GM19395 (cell line): ENCODE measurements around the gene SHISA9.

Source experiments
- ATAC-seq: cut with Tn5 transposase; IDR thresholded peaks from one replicate; pipeline ENCODE4 v1.9.1; 2021; ENCODE audit warnings: mild to moderate bottlenecking, moderate library complexity; ENCODE audit not compliant: unreplicated experiment

The SHISA9 gene

DNA sequence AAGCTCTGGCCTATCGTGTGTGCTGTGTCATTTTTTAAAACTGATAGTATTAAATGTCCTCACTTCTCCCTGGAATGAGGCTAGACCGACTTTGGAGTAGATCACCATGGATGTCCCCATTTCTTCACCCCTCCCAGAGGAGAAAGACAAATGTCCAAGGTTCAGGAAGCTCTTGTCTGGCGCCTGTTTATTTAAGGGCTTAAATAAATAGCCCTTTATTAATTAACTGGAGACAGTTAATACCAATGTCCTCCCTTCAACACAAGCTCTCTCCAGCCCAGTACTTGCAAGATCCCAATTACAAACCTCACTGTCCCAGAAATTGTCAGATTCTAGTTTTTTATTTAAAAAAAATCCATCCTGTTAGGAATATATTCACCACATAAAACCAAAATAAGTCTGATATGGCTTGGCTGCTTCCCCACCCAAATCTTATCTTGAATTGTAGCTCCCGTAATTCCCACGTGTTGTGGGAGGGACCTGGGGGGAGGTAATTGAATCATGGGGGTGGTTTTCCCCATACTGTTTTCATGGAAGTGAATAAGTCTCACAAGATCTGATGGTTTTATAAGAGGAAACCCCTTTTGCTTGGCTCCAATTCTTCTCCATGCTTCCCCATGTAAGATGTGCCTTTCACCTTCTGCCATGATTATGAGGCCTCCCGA is 344.4 kb downstream of the SHISA9 start:
- no peak for ATAC-seq

DNA sequence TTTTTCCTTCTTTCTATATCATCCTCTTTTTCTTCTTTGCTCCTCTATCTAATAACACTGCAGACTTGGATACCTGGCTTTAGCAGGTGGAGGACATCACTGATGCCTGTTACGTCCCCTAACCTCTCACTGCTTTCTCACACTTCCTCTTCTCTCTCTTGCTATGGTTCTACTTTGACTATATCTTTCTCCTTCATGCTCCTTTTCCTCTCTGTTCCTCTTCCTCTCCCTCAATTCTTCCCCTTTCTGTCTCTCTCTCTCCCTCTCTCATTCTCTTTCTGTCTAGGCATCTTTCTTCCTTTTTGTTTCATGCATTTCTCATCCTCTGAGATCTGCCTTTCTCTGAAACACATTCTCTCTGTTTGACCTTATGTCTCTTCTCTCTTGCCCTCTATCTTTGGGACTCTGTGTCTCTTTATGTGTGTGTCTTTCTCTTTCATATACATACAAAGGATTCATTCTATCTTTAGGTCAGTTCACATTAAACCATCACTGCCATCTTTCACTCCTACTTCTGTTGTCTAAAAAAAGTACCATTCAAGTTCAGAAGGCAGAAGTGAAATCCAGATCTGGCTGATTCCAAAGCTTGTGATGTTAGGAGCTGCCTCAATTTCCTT is 353.7 kb downstream of the SHISA9 start:
- ATAC-seq: no peak

DNA sequence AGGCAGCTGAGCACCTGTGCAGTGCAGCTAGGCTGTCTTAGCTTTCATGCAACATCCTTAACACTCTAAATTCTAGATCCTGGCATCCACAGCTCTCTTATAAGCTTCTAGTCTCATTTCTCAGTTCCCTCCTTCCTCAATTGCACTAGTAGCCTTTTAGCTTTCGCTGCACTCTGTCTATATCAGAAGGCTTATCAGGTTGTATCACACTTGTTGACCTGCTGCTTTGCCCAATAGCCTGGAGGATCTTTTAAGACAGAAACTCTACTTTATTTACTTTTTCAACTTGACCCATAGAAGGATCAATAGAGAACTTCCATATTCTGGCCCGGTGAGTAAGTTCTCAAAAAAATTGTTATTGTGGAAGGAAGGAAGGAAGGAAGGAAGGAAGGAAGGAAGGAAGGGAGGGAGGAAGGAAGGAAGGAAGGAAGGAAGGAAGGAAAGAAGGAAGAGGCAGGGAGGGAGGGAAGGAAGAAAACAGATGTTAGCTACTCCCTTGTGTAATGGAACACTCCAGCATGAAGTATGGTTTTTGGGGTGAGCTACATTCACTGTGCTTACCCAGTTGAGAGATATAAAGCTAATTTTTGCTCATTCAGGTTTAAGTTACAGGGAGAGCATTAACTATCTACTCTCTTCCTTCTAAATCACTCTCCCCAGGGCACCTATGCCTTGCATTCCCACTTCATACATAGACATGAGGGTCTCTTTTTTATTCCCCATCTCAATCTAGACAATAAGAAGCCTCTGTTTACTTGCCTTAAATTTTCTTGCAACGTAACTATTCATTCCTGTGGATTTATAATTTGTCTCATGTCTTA is 361.1 kb downstream of the SHISA9 start:
- ATAC-seq: no peak

DNA sequence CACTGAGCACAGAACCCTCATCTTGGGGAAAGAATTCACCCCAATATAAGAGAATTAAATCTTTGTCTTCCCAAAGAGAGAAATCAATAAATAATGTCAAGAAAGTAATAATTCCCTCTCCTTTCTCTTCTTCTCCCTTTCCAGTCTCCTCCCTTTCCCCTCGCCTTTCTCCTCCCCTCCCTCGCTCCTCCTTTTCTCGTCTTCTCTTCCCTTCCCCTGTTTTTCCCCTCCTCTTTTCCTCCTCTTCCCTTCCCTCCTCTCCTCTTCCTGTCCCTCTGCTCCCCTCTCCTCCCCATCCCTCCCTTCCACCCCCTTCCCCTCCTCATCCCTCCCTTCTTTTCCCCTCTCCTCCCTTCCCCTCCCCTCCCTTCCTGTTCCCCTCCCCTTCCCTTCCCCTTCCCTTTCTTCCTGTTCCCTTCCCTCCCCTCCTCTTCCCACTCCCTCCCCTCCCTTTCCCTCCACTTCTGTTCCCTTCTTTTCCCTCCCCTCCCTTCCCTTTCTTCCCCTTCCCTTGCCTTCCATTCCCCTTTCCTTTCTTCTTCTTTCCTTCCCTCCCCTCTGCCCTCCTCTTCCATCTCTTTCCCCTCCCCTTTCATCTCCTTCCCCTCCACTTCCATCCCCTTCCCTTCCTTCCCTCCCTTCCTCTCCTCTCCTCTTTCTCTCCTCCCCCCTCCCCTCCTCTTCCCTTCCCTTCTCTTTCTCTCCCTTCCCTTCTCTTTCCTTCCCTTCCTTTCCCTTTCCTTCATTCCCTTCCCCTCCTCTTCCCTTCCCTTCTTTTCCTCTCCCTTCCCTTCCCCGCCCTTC is 363.6 kb downstream of the SHISA9 start:
- no peak for ATAC-seq

DNA sequence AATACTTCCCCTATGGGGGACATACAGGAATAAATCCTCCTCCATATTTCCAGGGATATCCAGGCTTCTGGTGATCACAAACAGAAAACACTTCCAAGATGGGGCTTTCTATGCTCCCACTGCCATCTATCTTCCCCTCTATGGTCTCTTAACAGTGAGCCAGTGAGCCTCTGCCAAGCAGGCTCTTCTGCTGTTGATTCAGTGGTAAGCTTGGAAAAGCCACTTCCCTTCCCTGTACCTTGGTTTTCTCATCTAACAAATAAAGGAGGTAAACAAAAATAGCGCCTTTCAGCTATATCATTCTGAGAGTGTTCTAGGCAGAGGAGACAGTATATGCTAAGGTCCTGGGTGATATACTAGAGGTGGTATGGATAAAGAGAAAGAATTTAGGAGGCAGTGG is 368.0 kb downstream of the SHISA9 start:
- ATAC-seq: no peak

DNA sequence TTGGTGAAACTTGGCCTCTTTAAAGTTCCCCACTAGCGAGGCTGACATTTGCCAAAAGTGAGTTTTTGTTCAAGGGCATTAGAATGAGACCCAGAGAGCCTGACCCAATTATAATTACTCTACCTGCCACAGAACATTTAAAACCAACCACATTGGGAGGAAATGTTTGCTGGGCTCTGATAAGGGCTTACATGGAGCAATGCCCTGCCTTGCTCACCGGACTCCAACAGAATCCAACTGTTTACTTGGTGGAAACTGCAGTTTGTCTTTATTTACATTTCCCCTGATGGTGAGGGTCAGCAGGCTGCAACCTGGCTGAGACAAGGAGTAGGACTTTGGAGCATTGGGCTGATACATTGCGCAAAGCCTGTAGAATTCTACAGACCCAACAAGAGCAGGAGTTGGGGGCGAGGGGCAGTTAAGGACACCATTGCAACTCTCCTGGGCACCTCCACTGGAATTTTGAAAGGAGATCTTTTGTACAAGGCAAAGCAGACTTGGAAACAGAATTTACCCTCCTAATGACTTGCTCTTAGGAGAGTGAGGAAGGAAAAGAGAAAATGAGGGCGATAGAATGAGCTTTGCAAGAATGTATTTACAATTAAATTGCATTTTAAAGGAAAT is 368.6 kb downstream of the SHISA9 start:
- no peak for ATAC-seq

DNA sequence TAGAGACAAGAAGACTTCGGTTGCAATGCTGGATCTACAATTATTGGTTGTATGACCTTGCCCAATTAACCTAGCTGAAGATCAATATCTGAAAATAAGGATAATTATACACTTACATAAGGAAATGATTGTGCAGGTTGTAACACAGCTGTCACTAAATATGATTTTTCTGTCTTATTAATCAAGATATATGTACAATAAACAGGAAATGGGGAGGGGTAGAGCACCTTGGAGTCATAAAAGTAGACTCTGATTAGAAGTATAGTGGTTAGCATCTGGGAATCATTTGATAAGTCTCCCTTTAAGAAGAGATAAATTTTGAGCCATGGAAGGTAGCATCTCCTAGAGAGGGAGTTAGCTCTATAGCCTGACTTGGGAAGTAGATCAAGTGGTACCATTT is 369.2 kb downstream of the SHISA9 start:
- no peak for ATAC-seq

DNA sequence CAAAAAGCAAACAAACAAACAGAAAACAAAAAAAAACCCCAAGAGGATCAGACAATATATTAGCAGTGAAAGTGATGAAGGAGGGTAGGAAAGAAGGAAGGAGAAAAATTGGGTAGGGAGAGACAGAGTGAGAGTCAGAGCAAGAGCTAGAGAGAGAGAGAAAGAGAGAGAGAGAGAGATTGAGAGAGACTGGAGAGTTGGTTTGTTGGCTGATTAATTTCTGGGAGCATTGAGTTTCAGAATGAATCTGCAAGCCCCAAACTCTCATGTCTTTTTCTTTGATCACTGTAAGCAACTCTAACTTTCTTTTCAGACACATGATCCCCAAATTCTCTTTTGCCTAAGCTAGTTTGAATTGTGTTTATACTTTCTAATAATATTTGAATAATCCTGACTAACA is 388.1 kb downstream of the SHISA9 start:
- no peak for ATAC-seq
